Cardiac muscle cell (in vitro differentiated cells and primary cell): Measurements from ENCODE around the gene LTA4H. TPM values are rescaled to one million over a fixed set of nuclear protein-coding genes. Genes with fewer than 3 reads are reported as not detected.
A peak's percentile ranks its signal among the peaks of the same experiment; 100 is the strongest.

Experiments
- DNase-seq, 2 donors: peaks; one replicate each; pipeline versions ENCODE4 v3.0.0 to v3.0.0-alpha.2; 2010 to 2017; ENCODE audit warnings: low read depth in 1 of 2, low spot score in 1 of 2
- H3K27ac ChIP-seq: fragments of 200-600 bp; sonication (generic); 2 replicates; pipeline ENCODE4 v1.5.1; 2016
- H3K27me3 ChIP-seq: fragments of 200-600 bp; sonication (generic); 2 replicates; pipeline ENCODE4 v1.6.0; 2016; ENCODE audit warnings: control low read depth
- H3K36me3 ChIP-seq: fragments of 200-600 bp; sonication (generic); 2 replicates; pipeline ENCODE4 v1.5.1; 2016; ENCODE audit warnings: control low read depth
- H3K4me1 ChIP-seq: fragments of 200-600 bp; sonication (generic); 2 replicates; pipeline ENCODE4 v1.8.1; 2017; ENCODE audit warnings: low read depth, mild to moderate bottlenecking, mixed run types
- H3K4me3 ChIP-seq: fragments of 200-600 bp; sonication (generic); 2 replicates; pipeline ENCODE4 v1.5.1; 2016; ENCODE audit warnings: mild to moderate bottlenecking
- H3K9me3 ChIP-seq: fragments of 200-600 bp; sonication (generic); 2 replicates; pipeline ENCODE4 v1.5.1; 2017; ENCODE audit warnings: low read depth, mild to moderate bottlenecking, control low read depth
- polyA plus RNA-seq: library from polyadenylated mRNA; unstranded; fragments of >200 nt; fragmentation: Nextera tagmentation; extraction: Ambion mirVana; gene quantifications from 2 replicates; pipeline ENCODE4 v1.2.1, GENCODE V29; 2016
- total RNA-seq: library from RNA; depleted of rRNA; stranded (reverse); fragments of >200 nt; gene quantifications from 2 replicates; pipeline ENCODE4 v1.2.3, GENCODE V29; 2016
- TF ChIP-seq, protein P1 (sequence below): IDR thresholded peaks from 2 replicates; pipeline ENCODE4 v1.5.1; 2012; ENCODE audit warnings: low read depth, mild to moderate bottlenecking, low read length

Gene LTA4H
- total and polyA plus RNA-seq, 2 experiments from 2014 or later = 64.6 to 109 TPM

DNA sequence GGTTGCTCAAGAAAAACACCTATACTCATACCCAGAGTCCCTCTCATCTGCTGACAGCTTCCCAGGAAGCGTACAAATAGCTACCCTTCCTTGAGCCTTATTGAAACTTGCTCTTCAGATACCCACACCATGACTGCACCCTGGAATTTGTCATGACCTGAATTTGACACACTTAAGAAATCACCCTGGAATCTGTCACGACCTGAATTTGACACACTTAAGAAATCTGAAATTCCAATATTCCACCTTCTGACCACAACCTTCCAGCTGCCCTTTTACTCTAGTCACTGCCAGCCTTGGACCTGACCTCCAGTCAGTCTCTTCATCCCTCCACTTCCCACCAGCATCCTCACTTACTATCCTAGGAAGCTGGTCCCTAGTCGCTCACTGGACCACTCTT, 38.1 kb downstream of the LTA4H start:
- Histone ChIP-seq H3K27me3 (no peaks in the 10 kb centered on the region), H3K4me3 (no peak overlapping the region), H3K36me3 (peaks cover 7% of the 10 kb centered on the region), H3K4me1 (no peaks in the 10 kb centered on the region), H3K27ac (no peak overlapping the region), H3K9me3 (no peaks in the 10 kb centered on the region)
- no peak for DNase-seq
- TF ChIP-seq, protein P1, sequence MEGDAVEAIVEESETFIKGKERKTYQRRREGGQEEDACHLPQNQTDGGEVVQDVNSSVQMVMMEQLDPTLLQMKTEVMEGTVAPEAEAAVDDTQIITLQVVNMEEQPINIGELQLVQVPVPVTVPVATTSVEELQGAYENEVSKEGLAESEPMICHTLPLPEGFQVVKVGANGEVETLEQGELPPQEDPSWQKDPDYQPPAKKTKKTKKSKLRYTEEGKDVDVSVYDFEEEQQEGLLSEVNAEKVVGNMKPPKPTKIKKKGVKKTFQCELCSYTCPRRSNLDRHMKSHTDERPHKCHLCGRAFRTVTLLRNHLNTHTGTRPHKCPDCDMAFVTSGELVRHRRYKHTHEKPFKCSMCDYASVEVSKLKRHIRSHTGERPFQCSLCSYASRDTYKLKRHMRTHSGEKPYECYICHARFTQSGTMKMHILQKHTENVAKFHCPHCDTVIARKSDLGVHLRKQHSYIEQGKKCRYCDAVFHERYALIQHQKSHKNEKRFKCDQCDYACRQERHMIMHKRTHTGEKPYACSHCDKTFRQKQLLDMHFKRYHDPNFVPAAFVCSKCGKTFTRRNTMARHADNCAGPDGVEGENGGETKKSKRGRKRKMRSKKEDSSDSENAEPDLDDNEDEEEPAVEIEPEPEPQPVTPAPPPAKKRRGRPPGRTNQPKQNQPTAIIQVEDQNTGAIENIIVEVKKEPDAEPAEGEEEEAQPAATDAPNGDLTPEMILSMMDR = no peak

DNA sequence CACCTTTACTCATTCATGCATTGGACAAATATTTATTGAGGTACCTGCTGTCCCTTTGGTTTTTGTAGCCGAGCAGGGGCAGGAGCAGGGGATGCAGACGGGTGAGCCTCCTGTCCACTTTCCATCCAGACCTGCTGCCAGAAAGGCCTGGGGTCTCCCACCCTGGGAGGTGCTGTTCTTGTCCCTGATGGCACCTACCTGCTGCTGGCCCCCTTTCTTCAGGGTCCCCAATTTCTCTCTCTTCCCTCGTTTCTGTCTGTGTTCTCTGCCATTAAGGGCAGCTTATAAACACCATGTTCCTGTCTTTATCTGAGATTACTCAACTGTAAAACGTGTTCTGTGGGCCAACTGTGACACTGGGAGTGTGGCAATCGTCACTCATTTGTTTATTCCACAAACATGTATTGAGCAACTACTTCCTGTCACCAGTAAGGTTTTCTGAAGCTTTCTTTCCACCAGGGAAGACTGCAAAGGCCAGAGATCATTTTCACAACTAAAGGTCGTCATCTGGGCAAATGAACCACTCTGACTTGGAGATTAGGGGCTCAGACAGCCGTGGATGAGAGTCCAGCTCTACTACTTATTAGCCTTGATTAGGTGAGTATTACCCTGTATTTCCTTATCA, 39.2 kb downstream of the LTA4H start, which contains the start of gene HAL:
TSS of gene HAL (minus strand) at position 311 of the 625 bp plus-strand sequence. CDS start 434 bp downstream, outside the sequence.
- Histone ChIP-seq H3K27me3 (no peaks in the 10 kb centered on the region), H3K4me1 (no peaks in the 10 kb centered on the region), H3K4me3 (no peak within 1 kb of the TSS), H3K27ac (no peak within 1 kb of the TSS), H3K9me3 (no peaks in the 10 kb centered on the region), H3K36me3 (no peaks in the 10 kb centered on the region)
- DNase-seq = peak in 1 of 2 donors; percentile 54
- TF ChIP-seq, protein P1 = no peak

DNA sequence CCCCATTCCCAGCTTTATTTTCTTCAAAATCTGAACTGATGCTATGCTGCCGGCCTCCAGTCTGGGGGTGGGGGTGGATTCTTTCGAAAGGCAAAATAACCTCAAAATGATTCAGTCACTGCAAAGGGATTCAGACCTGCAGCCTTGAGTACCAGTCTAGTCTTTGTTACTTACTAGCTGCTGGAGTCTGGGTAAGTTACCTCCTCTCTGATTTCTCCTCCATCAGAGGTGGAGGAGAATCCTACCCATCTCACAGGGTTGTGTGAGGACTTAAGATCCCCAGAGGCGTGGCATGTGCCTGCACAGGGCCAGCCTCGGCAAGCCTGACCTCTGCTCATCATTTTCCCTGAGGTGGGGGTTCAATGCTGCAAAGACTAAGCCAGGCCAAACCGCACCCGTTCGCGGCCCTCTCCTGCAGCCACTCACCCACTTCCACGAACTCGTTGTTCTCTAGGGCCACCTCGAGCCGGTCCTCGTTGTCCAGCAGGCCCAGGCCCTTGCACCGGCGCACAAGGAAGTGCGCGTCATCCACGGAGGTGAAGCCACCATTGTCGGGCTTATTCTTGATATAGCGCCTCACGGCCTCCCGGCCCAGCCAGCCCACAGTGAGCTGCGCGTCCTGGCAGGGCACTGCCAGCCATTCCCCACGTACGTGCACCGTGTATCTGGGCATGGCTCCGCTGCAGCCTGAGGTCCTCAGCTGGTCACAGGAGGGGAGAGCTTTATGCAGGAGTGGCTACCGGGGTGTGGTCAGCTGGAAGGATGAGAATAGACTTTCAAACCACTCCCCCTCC, 40.0 kb downstream of the LTA4H start:
- TF ChIP-seq, protein P1 = no peak
- no peak for DNase-seq
- no peak overlapping the region for H3K27ac ChIP-seq
- H3K9me3 ChIP-seq = no peaks in the 10 kb centered on the region
- no peaks in the 10 kb centered on the region for H3K36me3 ChIP-seq
- no peak overlapping the region for H3K4me3 ChIP-seq
- no peaks in the 10 kb centered on the region for H3K4me1 ChIP-seq
- H3K27me3 ChIP-seq = peaks cover 3% of the 10 kb centered on the region

DNA sequence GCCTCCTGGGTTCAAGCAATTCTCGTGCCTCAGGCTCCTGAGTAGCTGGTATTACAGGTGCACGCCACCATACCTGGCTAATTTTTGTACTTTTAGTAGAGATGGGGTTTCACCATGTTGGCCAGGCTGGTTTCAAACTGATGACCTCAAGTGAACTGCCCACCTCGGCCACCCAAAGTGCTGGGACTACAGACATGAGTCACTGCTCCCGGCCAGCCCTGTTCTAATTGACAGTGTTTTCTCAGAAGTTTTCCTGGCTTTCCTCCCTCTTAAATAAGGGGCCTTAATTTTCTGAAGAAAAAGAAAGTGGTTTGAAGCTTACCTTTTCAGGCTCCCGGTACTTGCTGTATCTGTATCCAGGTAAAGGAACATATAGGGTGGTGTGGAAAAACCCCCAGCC, 40.9 kb downstream of the LTA4H start:
- Histone ChIP-seq H3K36me3 (no peaks in the 10 kb centered on the region), H3K4me1 (no peaks in the 10 kb centered on the region), H3K4me3 (no peak overlapping the region), H3K27me3 (peaks cover 3% of the 10 kb centered on the region), H3K9me3 (no peaks in the 10 kb centered on the region), H3K27ac (no peak overlapping the region)
- no peak for DNase-seq
- TF ChIP-seq, protein P1 = no peak

DNA sequence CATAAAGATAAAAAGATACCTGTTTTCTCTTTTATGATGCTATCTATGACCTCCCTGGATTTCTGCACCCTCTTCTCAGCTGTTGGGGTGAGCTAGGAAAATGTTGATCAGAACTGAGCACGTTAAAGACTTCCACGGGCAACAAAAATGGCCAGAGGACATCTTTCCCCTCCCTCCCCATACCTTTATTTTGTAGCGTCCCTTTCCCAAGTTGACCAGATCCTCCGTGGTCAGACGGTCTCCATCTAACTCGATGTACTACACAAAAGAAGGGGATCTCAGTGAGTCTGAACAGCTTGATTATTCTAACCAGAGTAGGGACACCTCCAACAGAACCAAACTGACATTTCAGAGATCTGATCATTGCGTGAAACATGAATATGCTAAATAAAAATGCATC, 41.5 kb downstream of the LTA4H start:
- Histone ChIP-seq H3K36me3 (no peaks in the 10 kb centered on the region), H3K4me3 (no peak overlapping the region), H3K27ac (no peak overlapping the region), H3K27me3 (peaks cover 3% of the 10 kb centered on the region), H3K9me3 (no peaks in the 10 kb centered on the region), H3K4me1 (no peaks in the 10 kb centered on the region)
- TF ChIP-seq, protein P1 = no peak
- no peak for DNase-seq
